OCI-LY1 (cell line): ENCODE results near the gene CEP131.

Experiments used
- CTCF ChIP-seq: fragments of 200-600 bp; sonication (generic), shearing (Covaris generic); IDR thresholded peaks from 2 replicates; pipeline ENCODE4 v1.5.1; 2017; ENCODE audit warnings: mild to moderate bottlenecking, antibody characterized with exemption, low read length, moderate library complexity, mixed read lengths
- EZH2 ChIP-seq: fragments of 200-600 bp; sonication (generic), shearing (Covaris generic); IDR thresholded peaks from 2 replicates; pipeline ENCODE4 v1.8.0; 2017; ENCODE audit warnings: borderline replicate concordance, mixed run types, mild to moderate bottlenecking, antibody characterized with exemption, low read length, moderate library complexity, mixed read lengths

DNA sequence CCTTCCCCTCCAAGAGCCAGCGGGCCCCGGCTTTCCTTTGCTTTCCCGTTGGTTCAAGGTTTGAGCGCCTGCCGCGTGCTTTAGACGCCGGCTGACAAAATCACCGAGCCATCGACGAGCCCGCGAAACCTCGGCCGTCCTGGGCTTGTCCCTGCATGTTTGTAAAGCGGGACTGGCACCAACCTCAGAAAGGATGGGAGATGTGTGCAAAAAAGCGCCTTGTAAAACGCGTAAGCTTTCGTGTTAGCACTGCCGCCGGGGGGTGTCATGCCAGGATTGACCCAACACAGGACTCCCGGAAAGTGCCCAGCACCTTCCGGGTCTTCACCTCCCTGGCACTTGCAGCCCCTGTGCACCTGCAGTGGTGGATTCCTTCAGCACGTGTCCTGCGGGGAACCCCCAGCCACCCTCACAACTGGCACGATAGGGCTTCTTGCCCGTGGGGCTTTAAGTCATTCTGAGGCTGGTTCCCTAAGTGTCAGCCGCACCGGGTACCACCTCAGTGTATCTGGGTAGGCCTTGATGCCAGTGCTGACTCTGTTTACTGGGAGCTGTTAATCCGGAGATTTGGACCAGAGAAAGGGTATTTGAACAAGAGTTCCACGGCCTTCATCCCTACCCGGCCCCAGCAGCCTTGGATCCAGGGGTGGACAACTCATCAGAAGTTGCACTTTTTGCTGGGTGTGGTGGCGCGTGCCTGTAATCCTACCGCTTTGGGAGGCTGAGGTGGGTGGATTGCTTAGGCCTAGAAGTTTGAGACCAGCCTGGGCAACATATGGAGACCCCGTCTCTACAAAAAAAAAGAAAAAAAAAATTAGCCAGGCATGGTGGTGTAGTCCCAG, 17.2 kb upstream of the CEP131 start:
- no peak for TF ChIP-seq CTCF
- no peak for TF ChIP-seq EZH2
